Measurements from ENCODE around the gene HCRTR2.
"Not testable (repeated sequence)": the region's sequence is repeated elsewhere in the genome, so short reads cannot be mapped to it uniquely, and the experiment has no call there.

HCRTR2 gene

DNA sequence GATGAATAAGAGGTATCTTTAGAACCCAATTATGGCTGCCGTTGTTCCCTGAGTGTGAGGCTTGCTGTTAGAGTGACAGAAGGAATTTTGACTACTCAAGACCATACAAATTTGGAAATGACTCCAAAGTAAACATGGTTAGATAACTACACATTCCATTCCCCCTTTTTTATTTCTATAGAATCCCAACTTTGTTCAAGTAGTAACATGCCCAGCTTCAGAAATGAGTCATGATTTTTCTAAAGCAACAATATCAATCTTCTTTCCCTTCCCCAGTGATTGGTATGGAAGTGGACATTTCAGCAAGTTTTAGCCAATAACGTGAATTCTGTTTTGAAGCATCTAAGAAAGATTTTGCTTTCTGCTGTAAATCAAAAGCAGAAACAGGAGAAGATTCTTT is 37.8 kb downstream of the HCRTR2 start:
- Histone ChIP-seq H3K4me3 (ENCODE audit: low read depth in 1 of 5, low read length in 5 of 5) (no peak overlapping the region), H3K27me3 (ENCODE audit: control insufficient read depth in 5 of 5, insufficient read depth in 4 of 5, low read length in 5 of 5) (no peaks in the 10 kb centered on the region), H3K27ac (ENCODE audit: low read depth, low read length) (no peak overlapping the region), H3K9ac (ENCODE audit: low read length in 5 of 5) (no peak overlapping the region), H3K9me3 (ENCODE audit: control insufficient read depth in 5 of 5, low read length in 5 of 5) (no peaks in the 10 kb centered on the region), H3K4me1 (ENCODE audit: control insufficient read depth in 5 of 5, insufficient read depth in 5 of 5, low read length in 5 of 5) (no peaks in the 10 kb centered on the region), H3K36me3 (ENCODE audit: control insufficient read depth in 5 of 5, insufficient read depth in 5 of 5, low read length in 5 of 5) (no peaks in the 10 kb centered on the region)

DNA sequence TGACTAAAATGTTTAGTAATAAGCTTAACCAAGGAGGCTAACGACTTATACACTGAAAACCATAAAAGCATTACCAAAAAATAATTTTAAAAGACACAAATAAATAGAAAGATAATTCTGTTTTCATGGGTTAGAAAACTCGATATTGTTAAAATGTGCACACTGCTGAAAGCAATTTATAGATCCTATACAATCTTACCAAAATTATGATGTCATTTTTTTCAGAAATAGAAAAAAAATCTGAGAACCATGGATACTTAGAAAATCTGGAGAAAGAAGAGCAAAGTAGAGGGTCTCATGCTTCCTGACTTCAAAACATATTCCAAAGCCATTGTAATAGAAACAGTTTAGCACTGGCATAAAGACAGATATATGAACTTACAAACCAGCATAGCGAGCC is 46.6 kb downstream of the HCRTR2 start:
- Histone ChIP-seq H3K4me1 (ENCODE audit: control insufficient read depth in 5 of 5, insufficient read depth in 5 of 5, low read length in 5 of 5) (no peaks in the 10 kb centered on the region), H3K36me3 (ENCODE audit: control insufficient read depth in 5 of 5, insufficient read depth in 5 of 5, low read length in 5 of 5) (no peaks in the 10 kb centered on the region), H3K9ac (ENCODE audit: low read length in 5 of 5) (no peak overlapping the region), H3K27ac (ENCODE audit: low read depth, low read length) (no peak overlapping the region), H3K4me3 (ENCODE audit: low read depth in 1 of 5, low read length in 5 of 5) (no peak overlapping the region), H3K9me3 (ENCODE audit: control insufficient read depth in 5 of 5, low read length in 5 of 5) (no peaks in the 10 kb centered on the region), H3K27me3 (ENCODE audit: control insufficient read depth in 5 of 5, insufficient read depth in 4 of 5, low read length in 5 of 5) (no peaks in the 10 kb centered on the region)

DNA sequence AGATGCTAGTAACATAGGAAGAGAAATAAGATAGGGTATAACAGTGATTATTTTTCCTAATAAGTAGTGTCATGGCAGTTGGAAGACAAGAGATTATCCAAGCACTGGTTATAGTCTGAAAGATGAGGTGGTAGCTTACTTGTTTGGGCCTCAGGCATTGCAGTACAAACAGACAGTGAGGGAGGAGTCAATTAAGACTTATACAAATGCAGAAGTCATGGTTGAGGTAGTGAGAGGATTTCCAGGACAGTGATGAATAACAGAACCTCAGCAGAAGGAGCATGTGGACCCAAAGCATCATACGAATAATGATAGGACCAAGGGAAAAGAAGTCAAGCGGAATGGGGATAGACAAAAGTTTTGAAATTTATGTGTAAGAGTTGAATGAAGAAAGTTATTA is 53.5 kb downstream of the HCRTR2 start:
- no peaks in the 10 kb centered on the region for H3K27me3 ChIP-seq (ENCODE audit: control insufficient read depth in 5 of 5, insufficient read depth in 4 of 5, low read length in 5 of 5)
- H3K27ac ChIP-seq (ENCODE audit: low read depth, low read length), result no peak overlapping the region
- no peak overlapping the region for H3K9ac ChIP-seq (ENCODE audit: low read length in 5 of 5)
- no peak overlapping the region for H3K4me3 ChIP-seq (ENCODE audit: low read depth in 1 of 5, low read length in 5 of 5)
- no peaks in the 10 kb centered on the region for H3K36me3 ChIP-seq (ENCODE audit: control insufficient read depth in 5 of 5, insufficient read depth in 5 of 5, low read length in 5 of 5)
- peaks cover 0 to 3% (median 0%) of the 10 kb centered on the region in 5 donors for H3K9me3 ChIP-seq (ENCODE audit: control insufficient read depth in 5 of 5, low read length in 5 of 5)
- no peaks in the 10 kb centered on the region for H3K4me1 ChIP-seq (ENCODE audit: control insufficient read depth in 5 of 5, insufficient read depth in 5 of 5, low read length in 5 of 5)

GRCh38 chr6:55239099-55239498 is 64.8 kb downstream of the HCRTR2 start:
- H3K4me3 ChIP-seq (ENCODE audit: low read depth in 1 of 5, low read length in 5 of 5), result no peak overlapping the region
- H3K27ac ChIP-seq (ENCODE audit: low read depth, low read length), result no peak overlapping the region
- H3K36me3 ChIP-seq (ENCODE audit: control insufficient read depth in 5 of 5, insufficient read depth in 5 of 5, low read length in 5 of 5), result no peaks in the 10 kb centered on the region
- no peaks in the 10 kb centered on the region for H3K4me1 ChIP-seq (ENCODE audit: control insufficient read depth in 5 of 5, insufficient read depth in 5 of 5, low read length in 5 of 5)
- H3K9ac ChIP-seq (ENCODE audit: low read length in 5 of 5), result no peak overlapping the region
- no peaks in the 10 kb centered on the region for H3K9me3 ChIP-seq (ENCODE audit: control insufficient read depth in 5 of 5, low read length in 5 of 5)
- no peaks in the 10 kb centered on the region for H3K27me3 ChIP-seq (ENCODE audit: control insufficient read depth in 5 of 5, insufficient read depth in 4 of 5, low read length in 5 of 5)

GRCh38 chr6:55240975-55241605 is 66.8 kb downstream of the HCRTR2 start:
- not testable (repeated sequence) for H3K4me3 ChIP-seq (ENCODE audit: low read depth in 1 of 5, low read length in 5 of 5); H3K9me3 ChIP-seq (ENCODE audit: control insufficient read depth in 5 of 5, low read length in 5 of 5); H3K27me3 ChIP-seq (ENCODE audit: control insufficient read depth in 5 of 5, insufficient read depth in 4 of 5, low read length in 5 of 5); H3K4me1 ChIP-seq (ENCODE audit: control insufficient read depth in 5 of 5, insufficient read depth in 5 of 5, low read length in 5 of 5); H3K9ac ChIP-seq (ENCODE audit: low read length in 5 of 5); H3K27ac ChIP-seq (ENCODE audit: low read depth, low read length); H3K36me3 ChIP-seq (ENCODE audit: control insufficient read depth in 5 of 5, insufficient read depth in 5 of 5, low read length in 5 of 5)

DNA sequence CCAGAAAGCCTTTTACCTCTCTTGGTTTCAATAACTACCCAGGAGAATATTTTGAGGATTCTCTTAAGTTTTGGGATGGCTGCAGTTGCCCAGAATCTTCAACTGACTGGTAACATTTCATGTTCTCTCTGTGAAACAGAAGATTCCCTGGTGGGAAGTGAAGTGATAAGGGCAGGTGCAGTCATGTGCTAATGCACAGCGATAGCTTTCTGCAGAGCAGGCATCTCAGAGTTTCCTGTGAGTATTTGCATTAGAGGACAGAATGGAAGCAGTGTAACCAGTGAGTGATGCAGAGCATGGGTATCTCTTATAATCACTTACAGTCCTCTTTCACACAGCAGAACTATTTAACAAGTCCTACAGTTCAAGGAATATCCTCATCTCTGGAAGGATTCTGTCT is 76.1 kb downstream of the HCRTR2 start:
- H3K27ac ChIP-seq (ENCODE audit: low read depth, low read length), result no peak overlapping the region
- H3K4me3 ChIP-seq (ENCODE audit: low read depth in 1 of 5, low read length in 5 of 5), result no peak overlapping the region
- H3K9me3 ChIP-seq (ENCODE audit: control insufficient read depth in 5 of 5, low read length in 5 of 5), result no peaks in the 10 kb centered on the region
- H3K9ac ChIP-seq (ENCODE audit: low read length in 5 of 5), result no peak overlapping the region
- H3K27me3 ChIP-seq (ENCODE audit: control insufficient read depth in 5 of 5, insufficient read depth in 4 of 5, low read length in 5 of 5), result peaks cover 0 to 3% (median 0%) of the 10 kb centered on the region in 5 donors
- H3K4me1 ChIP-seq (ENCODE audit: control insufficient read depth in 5 of 5, insufficient read depth in 5 of 5, low read length in 5 of 5), result no peaks in the 10 kb centered on the region
- no peaks in the 10 kb centered on the region for H3K36me3 ChIP-seq (ENCODE audit: control insufficient read depth in 5 of 5, insufficient read depth in 5 of 5, low read length in 5 of 5)

- H3K9ac ChIP-seq (ENCODE audit: low read length in 5 of 5), result no peak overlapping the region
- peaks cover 0 to 3% (median 0%) of the 10 kb centered on the region in 5 donors for H3K27me3 ChIP-seq (ENCODE audit: control insufficient read depth in 5 of 5, insufficient read depth in 4 of 5, low read length in 5 of 5)
- H3K4me3 ChIP-seq (ENCODE audit: low read depth in 1 of 5, low read length in 5 of 5), result no peak overlapping the region
- no peaks in the 10 kb centered on the region for H3K36me3 ChIP-seq (ENCODE audit: control insufficient read depth in 5 of 5, insufficient read depth in 5 of 5, low read length in 5 of 5)
- no peaks in the 10 kb centered on the region for H3K4me1 ChIP-seq (ENCODE audit: control insufficient read depth in 5 of 5, insufficient read depth in 5 of 5, low read length in 5 of 5)
- H3K27ac ChIP-seq (ENCODE audit: low read depth, low read length), result no peak overlapping the region
- H3K9me3 ChIP-seq (ENCODE audit: control insufficient read depth in 5 of 5, low read length in 5 of 5), result no peaks in the 10 kb centered on the region
Observed at GRCh38 chr6:55255113-55255512, 80.8 kb downstream of the HCRTR2 start.

- H3K9me3 ChIP-seq (ENCODE audit: control insufficient read depth in 5 of 5, low read length in 5 of 5), result no peaks in the 10 kb centered on the region
- no peaks in the 10 kb centered on the region for H3K27me3 ChIP-seq (ENCODE audit: control insufficient read depth in 5 of 5, insufficient read depth in 4 of 5, low read length in 5 of 5)
- no peak overlapping the region for H3K4me3 ChIP-seq (ENCODE audit: low read depth in 1 of 5, low read length in 5 of 5)
- no peak overlapping the region for H3K27ac ChIP-seq (ENCODE audit: low read depth, low read length)
- H3K36me3 ChIP-seq (ENCODE audit: control insufficient read depth in 5 of 5, insufficient read depth in 5 of 5, low read length in 5 of 5), result no peaks in the 10 kb centered on the region
- H3K4me1 ChIP-seq (ENCODE audit: control insufficient read depth in 5 of 5, insufficient read depth in 5 of 5, low read length in 5 of 5), result no peaks in the 10 kb centered on the region
- H3K9ac ChIP-seq (ENCODE audit: low read length in 5 of 5), result no peak overlapping the region
Observed at GRCh38 chr6:55260181-55260580, 85.9 kb downstream of the HCRTR2 start.

DNA sequence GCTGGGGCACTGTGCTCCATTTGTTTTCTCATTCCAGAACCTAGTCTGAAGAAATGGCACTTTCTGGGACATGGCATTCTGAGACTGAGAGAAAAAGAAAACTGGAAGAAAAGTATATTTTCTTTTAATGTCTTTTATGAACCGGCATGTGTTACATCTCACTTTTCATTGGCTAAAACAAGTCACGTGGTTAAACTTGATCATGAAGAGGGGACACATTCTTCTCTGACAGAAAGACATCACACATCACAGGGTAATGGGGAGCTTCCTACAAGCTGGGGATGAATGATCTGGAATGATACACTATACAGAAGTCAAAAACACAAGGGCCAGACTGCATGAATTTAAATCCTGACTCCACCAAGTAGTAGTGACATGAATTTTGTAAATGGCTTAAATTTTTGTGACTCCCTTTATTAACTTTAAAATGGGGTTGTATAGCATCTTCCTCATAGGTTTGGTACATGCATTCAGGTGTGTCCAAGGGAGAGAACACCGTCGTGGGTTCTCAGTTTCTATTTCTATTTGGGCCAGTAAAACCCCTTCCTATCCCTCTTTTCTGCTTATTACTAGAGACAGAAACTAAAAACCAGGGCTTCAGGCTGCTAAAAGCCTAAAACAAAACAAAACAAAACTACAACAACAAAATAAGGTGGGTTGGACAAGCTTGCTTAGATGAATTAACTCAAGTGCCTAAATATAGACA is 91.2 kb downstream of the HCRTR2 start:
- Histone ChIP-seq H3K4me3 (ENCODE audit: low read depth in 1 of 5, low read length in 5 of 5) (no peak overlapping the region), H3K9ac (ENCODE audit: low read length in 5 of 5) (no peak overlapping the region), H3K36me3 (ENCODE audit: control insufficient read depth in 5 of 5, insufficient read depth in 5 of 5, low read length in 5 of 5) (no peaks in the 10 kb centered on the region), H3K4me1 (ENCODE audit: control insufficient read depth in 5 of 5, insufficient read depth in 5 of 5, low read length in 5 of 5) (no peaks in the 10 kb centered on the region), H3K9me3 (ENCODE audit: control insufficient read depth in 5 of 5, low read length in 5 of 5) (no peaks in the 10 kb centered on the region), H3K27ac (ENCODE audit: low read depth, low read length) (no peak overlapping the region), H3K27me3 (ENCODE audit: control insufficient read depth in 5 of 5, insufficient read depth in 4 of 5, low read length in 5 of 5) (no peaks in the 10 kb centered on the region)

DNA sequence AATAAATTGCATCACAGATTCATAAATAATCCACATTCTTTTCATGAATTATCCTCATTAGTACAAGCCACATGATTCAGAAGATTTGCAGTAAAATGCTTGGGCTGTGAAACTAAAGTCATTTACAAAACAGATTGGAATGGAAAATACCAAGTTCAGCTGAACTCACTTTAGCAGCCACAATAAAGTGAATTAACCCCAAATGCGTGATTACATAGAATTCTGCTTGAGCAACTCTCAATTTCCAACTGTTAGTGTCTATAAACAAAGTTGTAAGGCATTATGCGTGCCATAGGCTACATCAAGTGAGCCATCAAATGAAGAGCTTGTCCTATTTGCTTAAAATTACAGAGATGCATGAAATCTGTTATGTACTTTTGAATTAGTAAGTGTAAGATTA is 92.6 kb downstream of the HCRTR2 start:
- Histone ChIP-seq H3K27me3 (ENCODE audit: control insufficient read depth in 5 of 5, insufficient read depth in 4 of 5, low read length in 5 of 5) (no peaks in the 10 kb centered on the region), H3K4me3 (ENCODE audit: low read depth in 1 of 5, low read length in 5 of 5) (no peak overlapping the region), H3K27ac (ENCODE audit: low read depth, low read length) (no peak overlapping the region), H3K4me1 (ENCODE audit: control insufficient read depth in 5 of 5, insufficient read depth in 5 of 5, low read length in 5 of 5) (no peaks in the 10 kb centered on the region), H3K36me3 (ENCODE audit: control insufficient read depth in 5 of 5, insufficient read depth in 5 of 5, low read length in 5 of 5) (no peaks in the 10 kb centered on the region), H3K9me3 (ENCODE audit: control insufficient read depth in 5 of 5, low read length in 5 of 5) (no peaks in the 10 kb centered on the region), H3K9ac (ENCODE audit: low read length in 5 of 5) (no peak overlapping the region)

Data from subcutaneous abdominal adipose tissue (tissue), 5 donors.